Measurements from ENCODE around the gene BMPR1B. TPM values are rescaled to one million over a fixed set of nuclear protein-coding genes. Genes with fewer than 3 reads are reported as not detected.

BMPR1B gene
- total RNA-seq, 1 donor = 13.5 TPM

DNA sequence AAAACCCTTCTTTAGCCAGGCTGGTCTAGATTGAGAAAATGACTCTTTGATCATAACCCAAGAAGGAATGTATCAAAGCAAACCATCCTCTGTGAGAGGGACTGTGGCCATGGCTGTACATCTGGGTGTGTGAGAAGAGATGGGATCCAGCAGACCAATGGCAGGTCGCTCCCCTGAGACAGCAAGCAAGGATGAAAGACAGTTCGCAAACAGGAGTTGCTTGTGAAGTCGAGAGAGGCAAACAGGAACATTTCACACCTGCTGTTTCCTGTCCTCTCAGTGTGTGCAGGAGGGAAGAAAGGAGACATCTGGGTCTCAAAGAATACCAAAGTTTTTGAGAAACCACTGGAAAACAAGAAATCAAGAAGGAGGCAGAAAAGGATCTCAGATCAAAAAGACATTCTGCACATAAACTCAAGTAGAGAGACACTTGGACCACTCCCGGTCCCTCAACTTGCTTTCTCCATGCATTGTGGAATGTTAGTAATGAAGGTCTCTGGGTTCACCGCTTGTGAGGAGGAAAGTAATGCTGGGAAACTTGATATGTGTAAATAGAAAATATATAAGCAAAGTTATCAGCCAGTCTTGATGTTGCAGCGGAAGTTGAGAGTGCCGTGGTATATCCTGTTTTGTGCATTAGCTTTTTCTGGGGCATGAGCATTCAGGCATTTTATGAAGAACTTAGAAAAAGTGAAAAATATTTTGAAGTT is 327.5 kb downstream of the BMPR1B start:
- no peak overlapping the region for H3K4me3 ChIP-seq (ENCODE audit: low read depth, low read length)
- TF ChIP-seq, protein P1, sequence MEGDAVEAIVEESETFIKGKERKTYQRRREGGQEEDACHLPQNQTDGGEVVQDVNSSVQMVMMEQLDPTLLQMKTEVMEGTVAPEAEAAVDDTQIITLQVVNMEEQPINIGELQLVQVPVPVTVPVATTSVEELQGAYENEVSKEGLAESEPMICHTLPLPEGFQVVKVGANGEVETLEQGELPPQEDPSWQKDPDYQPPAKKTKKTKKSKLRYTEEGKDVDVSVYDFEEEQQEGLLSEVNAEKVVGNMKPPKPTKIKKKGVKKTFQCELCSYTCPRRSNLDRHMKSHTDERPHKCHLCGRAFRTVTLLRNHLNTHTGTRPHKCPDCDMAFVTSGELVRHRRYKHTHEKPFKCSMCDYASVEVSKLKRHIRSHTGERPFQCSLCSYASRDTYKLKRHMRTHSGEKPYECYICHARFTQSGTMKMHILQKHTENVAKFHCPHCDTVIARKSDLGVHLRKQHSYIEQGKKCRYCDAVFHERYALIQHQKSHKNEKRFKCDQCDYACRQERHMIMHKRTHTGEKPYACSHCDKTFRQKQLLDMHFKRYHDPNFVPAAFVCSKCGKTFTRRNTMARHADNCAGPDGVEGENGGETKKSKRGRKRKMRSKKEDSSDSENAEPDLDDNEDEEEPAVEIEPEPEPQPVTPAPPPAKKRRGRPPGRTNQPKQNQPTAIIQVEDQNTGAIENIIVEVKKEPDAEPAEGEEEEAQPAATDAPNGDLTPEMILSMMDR (IDR thresholded peaks at IDR 0.05; ENCODE audit: insufficient read depth, low read length) = no peak
- DNase-seq (ENCODE audit: low read depth) = no peak

DNA sequence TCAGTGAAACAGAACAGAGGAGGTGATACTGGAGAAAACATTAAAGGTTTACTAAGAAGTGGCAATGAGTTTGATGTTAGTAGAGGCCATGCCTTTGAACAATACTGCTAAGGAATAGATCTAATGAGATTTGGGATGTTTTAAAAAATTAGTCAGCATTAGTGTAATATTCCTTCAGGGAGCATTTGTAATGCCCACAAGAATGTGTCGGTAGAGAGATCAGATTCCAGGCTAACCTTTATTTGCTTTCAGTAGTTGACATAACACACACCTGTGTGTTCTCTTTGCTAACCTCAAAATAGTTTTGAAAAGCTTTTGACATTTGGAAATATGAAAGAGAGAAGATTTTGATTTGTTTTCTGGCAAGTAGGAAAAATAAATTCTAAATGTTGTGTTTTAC is 328.8 kb downstream of the BMPR1B start:
- DNase-seq (ENCODE audit: low read depth) = no peak
- TF ChIP-seq, protein P1 (IDR thresholded peaks at IDR 0.05; ENCODE audit: insufficient read depth, low read length) = no peak
- no peak overlapping the region for H3K4me3 ChIP-seq (ENCODE audit: low read depth, low read length)

DNA sequence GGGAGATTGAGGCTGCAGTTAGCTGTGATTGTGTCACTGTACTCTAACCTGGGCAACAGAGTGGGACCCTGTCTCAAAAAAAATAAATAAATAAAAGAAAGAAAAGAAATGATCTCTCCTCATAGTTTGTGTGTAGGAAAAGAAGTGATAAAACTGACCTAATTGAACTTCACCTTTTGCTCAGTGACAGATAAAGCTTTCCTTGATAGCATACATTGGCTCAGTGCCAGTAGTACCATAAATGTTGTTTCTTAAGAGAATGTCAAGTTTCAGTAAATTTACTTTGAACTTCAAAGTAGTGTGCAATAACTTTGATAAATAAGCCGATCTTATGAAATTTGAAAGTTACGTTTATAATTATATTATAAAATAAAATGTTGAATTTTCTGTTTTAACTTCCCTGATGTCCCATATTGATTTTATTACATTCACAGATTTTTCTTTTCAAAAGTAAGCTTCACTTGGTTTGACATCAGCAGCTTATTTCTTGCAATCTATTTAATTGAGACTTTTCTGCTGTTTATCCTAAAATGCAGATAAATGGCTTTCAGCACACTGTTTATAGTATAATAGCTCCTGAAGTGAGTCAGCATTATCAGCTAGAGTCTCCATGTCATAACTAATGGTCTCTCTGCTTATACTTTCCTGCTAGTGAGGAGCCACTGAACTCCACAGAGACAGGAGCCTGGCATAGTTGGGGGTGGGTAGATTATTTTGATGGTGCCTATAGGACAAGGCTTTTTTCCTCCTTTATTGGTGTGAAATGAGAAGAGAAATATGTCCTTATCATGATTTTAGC is 330.1 kb downstream of the BMPR1B start:
- H3K4me3 ChIP-seq (ENCODE audit: low read depth, low read length) = no peak overlapping the region
- TF ChIP-seq, protein P1 (IDR thresholded peaks at IDR 0.05; ENCODE audit: insufficient read depth, low read length) = no peak
- DNase-seq (ENCODE audit: low read depth) = peak; percentile 51

DNA sequence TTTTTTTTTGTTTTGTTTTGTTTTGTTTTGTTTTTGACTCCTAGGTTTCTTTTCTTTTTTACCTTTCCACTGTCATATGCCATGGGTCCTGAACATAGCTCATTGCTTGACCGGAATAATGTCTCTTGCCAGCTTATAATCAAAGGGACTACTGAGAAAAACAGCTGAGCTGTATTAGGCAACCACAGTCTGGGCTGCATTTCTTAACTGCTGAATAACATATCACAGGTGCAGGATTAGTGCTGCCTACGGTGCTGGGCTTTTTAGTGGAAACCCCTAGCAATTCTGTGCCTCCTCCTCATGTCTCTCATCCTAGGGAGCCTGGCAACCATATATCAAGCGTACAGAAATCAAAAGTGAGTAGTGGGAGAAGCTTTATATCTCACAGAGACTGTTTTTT is 333.5 kb downstream of the BMPR1B start:
- no peak overlapping the region for H3K4me3 ChIP-seq (ENCODE audit: low read depth, low read length)
- DNase-seq (ENCODE audit: low read depth) = peak; percentile 33
- TF ChIP-seq, protein P1 (IDR thresholded peaks at IDR 0.05; ENCODE audit: insufficient read depth, low read length) = no peak

DNA sequence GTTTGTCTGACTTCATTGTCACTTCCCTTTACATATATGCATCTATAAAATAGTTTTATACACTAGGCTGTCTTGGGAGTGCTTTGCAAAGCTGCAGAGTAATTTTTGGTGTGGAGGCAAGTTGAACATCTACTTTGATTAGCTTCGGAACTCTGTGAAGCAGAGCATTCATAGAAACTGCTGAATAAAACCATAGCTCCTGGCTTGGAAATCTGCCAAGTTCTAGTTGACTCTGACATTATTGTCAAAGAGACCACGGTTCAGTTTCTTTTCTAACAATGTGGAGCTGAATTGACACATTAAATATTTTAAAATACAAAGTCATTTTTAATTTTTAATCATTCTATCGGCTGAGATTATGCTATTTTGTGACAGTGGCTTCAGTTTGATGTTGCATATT is 335.0 kb downstream of the BMPR1B start:
- TF ChIP-seq, protein P1 (IDR thresholded peaks at IDR 0.05; ENCODE audit: insufficient read depth, low read length) = no peak
- no peak for DNase-seq (ENCODE audit: low read depth)
- no peak overlapping the region for H3K4me3 ChIP-seq (ENCODE audit: low read depth, low read length)

DNA sequence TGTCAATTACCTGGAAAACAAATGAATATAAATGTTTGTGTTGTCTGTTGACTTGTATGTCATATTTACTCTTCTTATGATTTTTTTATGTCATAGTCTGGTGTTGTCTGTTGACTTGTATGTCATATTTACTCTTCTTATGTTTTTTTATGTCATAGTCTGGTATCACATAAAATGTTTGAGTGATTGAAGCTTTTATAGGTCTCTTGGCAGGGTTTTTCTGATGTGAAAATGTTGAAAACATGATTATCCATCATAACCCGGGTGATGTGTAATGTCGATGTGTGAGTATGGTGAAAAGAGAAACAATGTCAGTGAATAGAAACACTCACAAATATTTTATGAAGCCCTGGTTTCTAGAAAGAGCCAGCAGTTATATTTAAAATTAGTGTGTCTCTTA is 335.7 kb downstream of the BMPR1B start:
- H3K4me3 ChIP-seq (ENCODE audit: low read depth, low read length) = no peak overlapping the region
- TF ChIP-seq, protein P1 (IDR thresholded peaks at IDR 0.05; ENCODE audit: insufficient read depth, low read length) = no peak
- no peak for DNase-seq (ENCODE audit: low read depth)
